GM11168 (cell line): ENCODE results near the gene PSG7.
"Not testable (repeated sequence)": the region's sequence is repeated elsewhere in the genome, so short reads cannot be mapped to it uniquely, and the experiment has no call there.

Experiments used
- in situ Hi-C: fragments of 300-500 bp; cut with MboI; formaldehyde crosslinking; loops from one replicate; pipeline ENCODE4 v1.12.0; 2022; ENCODE audit warnings: low sequenced_read_pairs; ENCODE audit not compliant: unreplicated experiment

The PSG7 gene

DNA sequence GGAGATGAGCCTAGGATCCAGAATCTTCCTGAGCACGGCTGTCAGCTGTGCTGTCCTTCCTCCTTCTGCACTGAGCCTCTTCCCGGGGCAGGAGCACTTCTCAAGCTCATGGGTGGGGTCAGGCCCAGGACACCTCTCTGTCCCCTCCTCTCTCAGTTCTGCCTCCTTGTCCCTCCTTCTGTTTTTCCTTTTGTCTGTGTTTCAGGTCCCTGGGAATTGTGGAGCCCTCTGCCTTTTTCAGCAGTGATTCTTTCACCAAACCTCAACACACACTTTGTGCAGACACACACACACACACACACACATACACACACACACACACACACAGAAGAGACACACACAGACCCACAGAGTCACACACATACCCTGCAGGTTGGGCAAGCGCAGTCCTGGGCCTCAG is at the start of gene PSG7:
Gene PSG7 (minus strand): TSS at position 101 of the 400 bp plus-strand sequence. CDS start 131 bp downstream, outside the sequence.
- in situ Hi-C loops, result not testable (repeated sequence)

DNA sequence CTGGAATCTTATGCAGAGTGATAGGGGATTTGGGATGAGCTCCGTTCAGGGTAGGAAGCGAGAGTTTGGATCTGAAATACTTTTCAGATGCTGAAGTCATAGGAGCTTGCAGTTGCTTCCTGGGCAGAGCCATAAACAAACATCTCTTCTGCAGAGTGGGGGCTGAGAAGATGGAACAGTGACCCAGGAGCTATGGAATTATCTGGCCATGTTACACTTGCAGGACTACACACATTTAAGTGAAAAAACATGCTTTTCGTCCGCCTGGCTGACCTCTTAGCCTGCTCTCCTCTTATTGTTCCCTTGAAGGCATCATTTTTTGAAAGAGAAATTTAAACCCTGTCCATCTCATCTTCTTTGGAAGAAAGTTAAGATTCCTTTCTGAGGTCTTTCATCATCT is 48.6 kb upstream of the PSG7 start:
- in situ Hi-C loops, result loop anchor here (10.0 kb wide), 1 partner anchor 171 kb away; no protein-coding TSS in a partner anchor

GRCh38 chr19:42982111-42982510 is 45.1 kb upstream of the PSG7 start:
- in situ Hi-C loops, result loop anchor here (10.0 kb wide), 1 partner anchor 167 kb away; no protein-coding TSS in a partner anchor

DNA sequence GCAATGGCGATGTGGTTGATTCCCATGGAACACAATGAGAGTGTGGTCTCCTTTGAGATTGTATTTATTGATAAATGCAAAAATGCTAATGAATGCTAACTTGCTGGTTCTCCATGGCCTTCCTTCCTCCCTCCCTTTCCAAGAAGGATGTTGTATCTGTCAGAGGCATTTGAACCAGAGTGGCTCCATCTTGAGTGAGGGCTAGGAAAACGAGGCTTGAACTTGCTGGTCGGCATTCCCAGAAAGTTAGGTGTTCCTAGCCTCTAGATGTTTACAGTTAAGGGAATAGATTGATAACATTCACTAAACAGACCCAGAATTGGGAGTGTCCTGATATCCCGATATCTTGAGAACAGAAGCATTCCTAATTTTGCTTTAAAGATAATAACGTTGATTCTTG is 34.4 kb upstream of the PSG7 start:
- in situ Hi-C loops, result not testable (repeated sequence)

DNA sequence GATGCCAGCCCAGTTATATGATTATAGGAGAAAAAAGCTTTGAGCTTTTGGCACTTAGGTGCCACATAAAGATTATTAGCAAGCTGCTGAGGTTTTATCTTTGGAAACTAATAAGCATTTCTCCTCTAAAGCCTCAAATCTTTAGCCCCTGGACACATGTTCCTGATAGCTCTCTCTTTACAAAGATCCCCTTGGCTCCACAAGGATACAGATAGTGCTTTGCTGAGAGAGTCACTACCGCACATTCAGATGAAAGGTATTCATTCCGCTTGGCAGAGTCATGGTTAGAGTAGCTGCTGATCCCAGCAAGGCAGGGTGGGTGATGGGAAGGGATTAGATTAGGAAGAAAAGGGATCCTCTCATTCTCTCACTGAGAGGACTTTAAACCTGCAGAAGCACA is 28.2 kb upstream of the PSG7 start:
- in situ Hi-C loops, result no loop called here

DNA sequence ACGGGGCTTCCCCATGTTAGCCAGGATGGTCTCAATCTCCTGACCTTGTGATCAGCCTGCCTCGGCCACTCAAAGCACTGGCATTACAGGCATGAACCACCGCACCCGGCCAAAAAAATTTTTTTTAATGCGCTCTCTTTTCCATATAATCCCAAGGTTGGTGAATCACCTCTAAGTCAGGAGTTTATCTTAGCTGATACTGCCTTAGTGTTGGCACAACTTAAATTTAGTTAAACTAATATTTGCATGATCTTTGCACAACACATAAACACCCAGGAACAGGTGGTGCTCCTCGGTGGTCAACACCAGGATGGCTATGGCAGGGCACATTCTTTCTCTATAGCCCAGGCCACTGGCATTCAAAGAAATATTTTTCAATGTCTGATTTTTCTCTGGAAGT is 24.1 kb upstream of the PSG7 start:
- in situ Hi-C loops, result no loop called here

DNA sequence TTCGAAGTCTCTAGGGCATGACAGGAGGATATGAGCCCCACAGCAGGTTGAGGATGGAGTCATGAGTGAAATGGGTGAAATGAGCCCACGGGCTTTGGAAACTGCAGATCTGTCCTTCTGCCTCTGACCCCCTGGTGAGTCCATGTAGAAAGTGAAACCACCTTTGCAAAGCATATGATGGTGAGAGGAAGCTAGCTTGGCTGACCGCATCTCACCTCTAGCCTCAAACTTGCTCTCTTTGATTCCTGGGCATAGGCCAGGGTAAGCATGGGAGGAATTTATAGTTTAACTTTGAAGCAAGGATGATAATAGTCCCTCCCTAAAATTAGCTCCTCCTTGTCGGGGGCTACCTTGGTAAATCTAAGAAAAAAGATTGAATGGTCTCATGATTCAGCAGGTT is 15.1 kb upstream of the PSG7 start:
- in situ Hi-C loops, result not testable (repeated sequence)

- in situ Hi-C loops, result not testable (repeated sequence)
Measured at GRCh38 chr19:42951476-42951875, 14.5 kb upstream of the PSG7 start.

GRCh38 chr19:42942187-42942789 is 5.3 kb upstream of the PSG7 start:
- in situ Hi-C loops, result no loop called here

DNA sequence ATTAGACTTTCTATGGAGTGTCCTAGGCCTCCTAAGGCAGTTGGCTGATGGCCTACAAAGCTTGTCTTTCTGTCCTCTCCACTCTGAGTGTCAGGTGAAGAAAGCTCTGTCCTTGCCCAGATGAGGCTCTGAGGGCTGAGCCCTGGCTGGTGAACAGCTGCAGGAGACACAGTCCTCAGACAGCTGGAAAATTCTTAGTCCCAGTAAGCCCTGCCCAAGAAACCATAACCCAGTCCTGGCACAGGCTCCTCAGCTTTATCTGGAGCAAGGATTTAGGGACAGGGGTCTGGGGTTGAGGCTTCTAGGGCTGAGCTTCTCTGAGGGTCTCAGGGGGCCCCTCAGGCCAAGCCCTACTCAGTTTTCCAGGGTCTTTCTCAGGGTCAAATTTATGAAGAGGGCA is 2.3 kb downstream of the PSG7 start:
- in situ Hi-C loops, result not testable (repeated sequence)

DNA sequence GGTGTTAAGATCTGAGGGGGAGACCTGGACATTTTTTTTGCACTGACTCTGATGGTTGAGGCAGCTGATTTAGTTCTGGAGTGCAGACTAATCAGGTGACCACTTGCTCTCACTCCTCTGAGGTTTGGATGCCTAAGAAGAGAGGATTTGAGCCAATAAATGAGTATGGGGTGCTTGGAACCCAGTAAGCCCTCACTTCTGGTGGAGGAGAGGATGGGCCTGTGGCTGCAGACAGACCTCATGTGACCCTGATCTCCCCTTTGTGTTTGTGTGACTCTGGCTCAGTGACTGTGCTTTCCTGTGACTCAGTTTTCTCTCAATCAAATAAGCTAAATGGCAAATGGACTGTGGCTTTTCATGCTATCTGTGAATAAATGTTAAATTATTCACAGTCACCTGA is 2.8 kb downstream of the PSG7 start:
- in situ Hi-C loops, result not testable (repeated sequence)

DNA sequence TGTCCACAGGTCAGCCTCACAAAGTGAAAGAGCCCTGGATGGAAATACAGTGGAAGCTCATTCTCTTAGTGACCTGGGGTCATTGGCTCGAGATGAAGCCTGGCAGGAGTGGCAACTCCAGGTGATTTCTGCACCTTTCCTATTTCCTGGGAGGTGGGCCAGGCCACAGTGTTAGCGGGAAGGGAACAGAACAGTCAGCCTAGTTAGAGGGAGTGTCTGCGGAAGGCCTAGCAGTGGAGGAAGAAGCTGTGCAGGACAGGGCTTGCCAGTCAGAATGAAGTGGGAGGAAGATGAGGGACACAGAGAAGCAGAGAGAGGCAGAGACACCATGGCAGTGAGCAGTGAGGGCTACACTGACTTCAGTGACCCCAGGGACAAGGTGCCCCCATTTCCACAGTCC is 3.6 kb downstream of the PSG7 start:
- in situ Hi-C loops, result not testable (repeated sequence)

DNA sequence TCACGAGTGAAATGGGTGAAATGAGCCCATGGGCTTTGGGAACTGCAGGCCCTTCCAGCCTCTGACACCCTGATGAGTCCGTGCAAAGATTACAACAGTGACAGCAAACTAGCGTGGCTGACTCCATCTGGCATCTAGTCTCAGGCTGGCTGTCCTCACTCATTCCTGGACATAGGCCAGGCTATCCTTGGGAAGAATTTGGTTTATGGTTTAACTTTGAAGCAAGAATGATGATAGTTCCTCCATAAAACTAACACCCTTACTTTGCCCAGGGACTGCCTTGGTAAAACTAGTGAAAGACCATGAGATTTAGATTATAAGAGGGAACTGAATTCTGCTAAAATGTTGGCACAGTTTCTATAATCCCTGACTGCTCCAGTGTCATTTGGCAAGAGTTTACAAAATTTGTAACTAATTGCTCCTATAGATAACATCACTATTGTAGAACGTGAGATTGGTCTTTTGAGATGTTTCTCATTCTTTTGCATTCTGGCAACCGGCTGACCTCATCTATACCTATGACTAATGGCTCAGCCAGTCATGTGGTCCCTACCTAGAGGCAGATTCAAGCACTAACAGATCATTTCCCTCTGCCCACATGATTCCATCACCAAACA is 4.4 kb downstream of the PSG7 start:
- in situ Hi-C loops, result not testable (repeated sequence)

GRCh38 chr19:42930214-42930613 is 6.8 kb downstream of the PSG7 start:
- in situ Hi-C loops, result not testable (repeated sequence)

DNA sequence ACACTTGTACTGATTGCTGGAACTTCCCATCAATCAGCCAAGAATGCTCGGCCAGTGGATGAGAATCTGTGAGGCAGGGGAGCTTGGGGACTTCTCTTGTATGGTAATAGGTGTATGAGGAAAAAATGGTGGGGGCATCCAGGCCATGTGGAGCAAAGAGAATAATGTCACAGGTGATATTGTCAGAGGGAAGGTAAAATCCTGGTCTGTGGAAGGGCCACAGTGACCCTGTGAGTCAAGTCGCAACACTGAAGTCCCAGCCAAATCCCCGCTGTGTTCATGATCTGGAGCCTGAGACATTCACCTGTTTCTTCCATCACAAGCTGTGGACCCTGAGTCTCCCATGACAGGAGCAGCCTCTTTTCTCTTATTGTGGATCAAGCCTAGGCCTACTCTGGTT is 8.1 kb downstream of the PSG7 start:
- in situ Hi-C loops, result no loop called here

DNA sequence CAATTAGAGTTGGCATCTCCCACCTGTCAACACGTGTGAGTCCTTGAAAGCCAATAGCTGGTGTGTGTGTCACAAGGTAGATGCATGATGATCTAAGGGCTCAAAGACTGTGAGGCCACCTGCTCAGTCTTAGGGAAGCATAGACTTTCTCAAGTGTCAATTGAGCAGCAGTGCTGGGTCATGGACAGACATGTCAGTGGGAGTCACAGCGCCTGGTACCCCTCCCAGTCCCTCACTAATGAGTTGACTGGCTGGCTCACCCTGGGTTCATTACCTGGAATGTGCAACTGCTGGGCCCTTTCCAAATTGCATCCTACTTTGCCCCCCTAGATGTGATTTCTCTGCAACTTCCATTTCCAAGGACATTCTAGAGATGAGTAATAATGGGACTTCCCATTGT is 10.2 kb downstream of the PSG7 start:
- in situ Hi-C loops, result no loop called here

- in situ Hi-C loops, result not testable (repeated sequence)
Measured at GRCh38 chr19:42923106-42923505, 13.9 kb downstream of the PSG7 start.

GRCh38 chr19:42920971-42921370 is 16.0 kb downstream of the PSG7 start:
- in situ Hi-C loops, result not testable (repeated sequence)

DNA sequence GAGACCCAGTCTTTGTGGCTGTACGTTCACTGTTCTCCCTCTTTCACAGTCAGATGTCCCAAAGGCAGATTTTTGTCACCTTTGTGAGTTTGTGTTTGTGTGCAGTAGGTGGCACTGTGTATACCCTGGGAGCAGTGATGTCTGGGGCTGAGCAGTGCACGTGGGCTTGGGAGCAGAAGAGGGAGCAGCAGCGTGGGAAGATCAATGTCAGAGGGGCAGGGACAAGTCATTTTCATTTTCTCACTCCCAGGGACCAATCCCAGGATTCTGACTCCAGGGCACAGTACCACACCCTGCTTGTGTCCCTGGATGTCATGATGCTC is 17.3 kb downstream of the PSG7 start:
- in situ Hi-C loops, result no loop called here

- in situ Hi-C loops, result not testable (repeated sequence)
Measured at GRCh38 chr19:42919070-42919756, 17.8 kb downstream of the PSG7 start.

- in situ Hi-C loops, result not testable (repeated sequence)
Measured at GRCh38 chr19:42918377-42919069, 18.5 kb downstream of the PSG7 start.
